SK-N-SH (cell line): ENCODE measurements around the gene POLL. TPM values are rescaled to one million over a fixed set of nuclear protein-coding genes. Genes with fewer than 3 reads are reported as not detected.

ENCODE experiments used
- CTCF ChIA-PET: fragments of 300-600, 350-600 bp; formaldehyde crosslinking; extraction: SDS; loops from one replicate; lab custom pipeline; 2021; lab: Yijun Ruan, JAX
- POLR2A ChIA-PET: fragments of 350-600 bp; sonication (Branson Sonifier 250); formaldehyde crosslinking; extraction: SDS; loops from one replicate; lab custom pipeline; 2020; ENCODE audit warnings: antibody characterized with exemption, inconsistent platforms; lab: Yijun Ruan, JAX
- DNase-seq: peaks from one replicate; pipeline ENCODE4 v3.0.0; 2012
- H2AFZ ChIP-seq: fragments of 200-600 bp; sonication (generic); 2 replicates; pipeline ENCODE4 v1.8.1; 2016; ENCODE audit warnings: antibody characterized with exemption, mild to moderate bottlenecking, low read depth
- H3F3A ChIP-seq: fragments of 200-600 bp; sonication (generic); replicated peaks from 2 replicates; pipeline ENCODE3; 2016; ENCODE audit warnings: antibody characterized with exemption, mild to moderate bottlenecking; ENCODE audit not compliant: insufficient read depth
- H3K27ac ChIP-seq, 2 experiments: fragments of 200-500 bp in 1 of 2; fragments of 200-600 bp in 1 of 2; sonication (Bioruptor generic) in 1 of 2; sonication (generic), shearing (Covaris generic) in 1 of 2; 2 replicates each; pipeline versions ENCODE4 v1.5.1 to v1.6.1; 2014 to 2016; ENCODE audit warnings: low read depth in 2 of 2, inconsistent platforms in 1 of 2, low read length in 1 of 2, mild to moderate bottlenecking in 1 of 2, mixed read lengths in 1 of 2
- H3K27me3 ChIP-seq: fragments of 200-600 bp; sonication (generic), shearing (Covaris generic); 2 replicates; pipeline ENCODE4 v1.6.1; 2016; ENCODE audit warnings: mixed run types; ENCODE audit not compliant: insufficient read depth
- H3K36me3 ChIP-seq, 2 experiments: fragments of 200-500 bp in 1 of 2; fragments of 200-600 bp in 1 of 2; sonication (Bioruptor generic) in 1 of 2; sonication (generic) in 1 of 2; replicated peaks in 1 of 2; 2 replicates each; pipeline versions ENCODE3 to v1.5.1; 2014 to 2016; ENCODE audit warnings: low read length in 1 of 2, mild to moderate bottlenecking in 1 of 2; ENCODE audit not compliant: insufficient read depth in 2 of 2, control insufficient read depth in 1 of 2
- H3K4me1 ChIP-seq, 2 experiments: fragments of 200-500 bp in 1 of 2; fragments of 200-600 bp in 1 of 2; sonication (Bioruptor generic) in 1 of 2; sonication (generic), shearing (Covaris generic) in 1 of 2; 2 replicates each; pipeline versions ENCODE4 v1.5.1 to v1.6.1; 2014 to 2016; ENCODE audit warnings: low read depth in 1 of 2, low read length in 1 of 2, mixed run types in 1 of 2; ENCODE audit not compliant: insufficient read depth in 2 of 2, control insufficient read depth in 1 of 2
- H3K4me2 ChIP-seq: fragments of 200-600 bp; sonication (generic), shearing (Covaris generic); 2 replicates; pipeline ENCODE4 v1.6.1; 2017; ENCODE audit warnings: mixed run types
- H3K4me3 ChIP-seq, 2 experiments: fragments of 200-500 bp in 1 of 2; fragments of 200-600 bp in 1 of 2; sonication (Bioruptor generic) in 1 of 2; sonication (generic), shearing (Covaris generic) in 1 of 2; 2 replicates each; pipeline versions ENCODE4 v1.5.1 to v1.8.1; 2014 to 2016; ENCODE audit warnings: low read depth in 2 of 2, inconsistent platforms in 1 of 2, low read length in 1 of 2, mild to moderate bottlenecking in 1 of 2, mixed read lengths in 1 of 2, moderate library complexity in 1 of 2
- H3K79me2 ChIP-seq: fragments of 200-600 bp; sonication (generic); 2 replicates; pipeline ENCODE4 v1.8.1; 2017; ENCODE audit warnings: mild to moderate bottlenecking; ENCODE audit not compliant: insufficient read depth
- H3K9ac ChIP-seq: fragments of 200-600 bp; sonication (generic); 2 replicates; pipeline ENCODE4 v1.6.1; 2017; ENCODE audit warnings: mixed run types
- H3K9me2 ChIP-seq: fragments of 200-600 bp; sonication (generic); 2 replicates; pipeline ENCODE4 v1.6.1; 2017; ENCODE audit warnings: mixed run types
- H3K9me3 ChIP-seq: fragments of 200-600 bp; sonication (generic); 2 replicates; pipeline ENCODE4 v1.6.1; 2017; ENCODE audit warnings: mixed run types, mild to moderate bottlenecking, moderate library complexity
- H4K20me1 ChIP-seq: fragments of 200-600 bp; sonication (generic); 2 replicates; pipeline ENCODE4 v1.6.1; 2017; ENCODE audit warnings: mild to moderate bottlenecking, mixed run types; ENCODE audit not compliant: insufficient read depth
- CHD2 ChIP-seq: fragments of 150-350 bp; IDR thresholded peaks from 2 replicates; pipeline ENCODE4 v1.6.1; 2018; ENCODE audit warnings: low read length; ENCODE audit not compliant: partially characterized antibody
- CTCF ChIP-seq: fragments of 200-600 bp; sonication (generic); IDR thresholded peaks from 2 replicates; pipeline ENCODE4 v1.6.1; 2017; ENCODE audit warnings: antibody characterized with exemption, mild to moderate bottlenecking, moderate library complexity
- ELF1 ChIP-seq: IDR thresholded peaks from 2 replicates; pipeline ENCODE4 v1.4.0; 2012
- EZH2phosphoT487 ChIP-seq: fragments of 200-600 bp; sonication (generic); IDR thresholded peaks from 2 replicates; pipeline ENCODE4 v1.6.1; 2017; ENCODE audit warnings: low read depth, mixed run types, mild to moderate bottlenecking, antibody characterized with exemption, moderate library complexity, borderline replicate concordance
- FOSL2 ChIP-seq: IDR thresholded peaks from 2 replicates; pipeline ENCODE4 v1.4.0; 2012; ENCODE audit warnings: low read depth, mild to moderate bottlenecking, moderate library complexity, borderline replicate concordance
- FOXJ3 ChIP-seq: sonication (generic); formaldehyde crosslinking; IDR thresholded peaks from 2 replicates; pipeline ENCODE4 v1.5.1; 2020; ENCODE audit warnings: mild to moderate bottlenecking, missing genetic modification reagents
- FOXM1 ChIP-seq: IDR thresholded peaks from 2 replicates; pipeline ENCODE4 v1.4.0; 2012; ENCODE audit warnings: low read depth, mild to moderate bottlenecking
- GABPA ChIP-seq: IDR thresholded peaks from 2 replicates; pipeline ENCODE4 v1.4.0; 2012; ENCODE audit warnings: low read depth, mild to moderate bottlenecking
- GATA2 ChIP-seq: sonication (generic); formaldehyde crosslinking; IDR thresholded peaks from 2 replicates; pipeline ENCODE4 v1.5.0; 2020; ENCODE audit warnings: mild to moderate bottlenecking, missing genetic modification reagents
- JUND ChIP-seq: IDR thresholded peaks from 2 replicates; pipeline ENCODE4 v1.4.0; 2012
- MAX ChIP-seq: IDR thresholded peaks from 2 replicates; pipeline ENCODE4 v1.4.0; 2012; ENCODE audit warnings: low read depth
- MEF2A ChIP-seq: IDR thresholded peaks from 2 replicates; pipeline ENCODE4 v1.4.0; 2012; ENCODE audit warnings: low read depth, borderline replicate concordance
- MXI1 ChIP-seq: IDR thresholded peaks from 2 replicates; pipeline ENCODE4 v1.6.1; 2012; ENCODE audit warnings: mild to moderate bottlenecking, low read depth, low read length, improper control_type of control experiment
- NFIC ChIP-seq: IDR thresholded peaks from 2 replicates; pipeline ENCODE4 v1.4.0; 2012; ENCODE audit warnings: borderline replicate concordance
- NRF1 ChIP-seq: IDR thresholded peaks from 2 replicates; pipeline ENCODE4 v1.6.1; 2012; ENCODE audit warnings: low read depth, mild to moderate bottlenecking, low read length
- PBX3 ChIP-seq: IDR thresholded peaks from 2 replicates; pipeline ENCODE4; 2012
- POLR2AphosphoS5 ChIP-seq: IDR thresholded peaks from 2 replicates; pipeline ENCODE4 v1.6.1; 2012; ENCODE audit warnings: low read depth, low read length
- RAD21 ChIP-seq: IDR thresholded peaks from 2 replicates; pipeline ENCODE4 v1.6.1; 2012; ENCODE audit warnings: mild to moderate bottlenecking, low read length
- RCOR1 ChIP-seq: fragments of 150-350 bp; IDR thresholded peaks from 2 replicates; pipeline ENCODE4 v1.6.1; 2017; ENCODE audit warnings: antibody characterized with exemption, low read length
- REST ChIP-seq: IDR thresholded peaks from 2 replicates; pipeline ENCODE4 v1.6.1; 2012; ENCODE audit warnings: mild to moderate bottlenecking, low read depth, low read length, moderate library complexity
- RFX5 ChIP-seq: IDR thresholded peaks from 2 replicates; pipeline ENCODE4 v1.6.1; 2012; ENCODE audit warnings: mild to moderate bottlenecking, improper control_type of control experiment, low read length
- RXRA ChIP-seq: IDR thresholded peaks from 2 replicates; pipeline ENCODE4 v1.4.0; 2012; ENCODE audit warnings: low read depth, mild to moderate bottlenecking, borderline replicate concordance
- SIN3A ChIP-seq: IDR thresholded peaks from 2 replicates; pipeline ENCODE4 v1.6.1; 2012; ENCODE audit warnings: low read depth, mild to moderate bottlenecking, low read length, moderate library complexity, borderline replicate concordance
- SMC3 ChIP-seq: IDR thresholded peaks from 2 replicates; pipeline ENCODE4 v1.6.1; 2012; ENCODE audit warnings: low read depth, low read length, improper control_type of control experiment
- TAF1 ChIP-seq: IDR thresholded peaks from 2 replicates; pipeline ENCODE4 v1.6.1; 2012; ENCODE audit warnings: low read depth, mild to moderate bottlenecking, low read length, moderate library complexity, borderline replicate concordance
- TCF12 ChIP-seq: IDR thresholded peaks from 2 replicates; pipeline ENCODE4 v1.4.0; 2012
- USF2 ChIP-seq: fragments of 150-350 bp; IDR thresholded peaks from 2 replicates; pipeline ENCODE4 v1.6.1; 2017; ENCODE audit warnings: antibody characterized with exemption, low read length, low read depth, borderline replicate concordance
- WGBS: methylation state at CpG from one replicate; pipeline ENCODE4 v1.1.6; 2017; ENCODE audit warnings: low lambda C conversion rate; 5-methylcytosine and 5-hydroxymethylcytosine counted together
- polyA plus RNA-seq, 3 experiments: library from polyadenylated mRNA; depleted of rRNA; stranded (reverse); fragments of >200 nt; gene quantifications; 2 replicates each; pipeline ENCODE4 v1.2.3, GENCODE V29; 2012

Gene POLL
- polyA plus RNA-seq, 1 of the 3 experiments (the other 2 are of a cell fraction) = 22.0 TPM

- POLR2A ChIA-PET = interaction anchor here (0.7 to 2.2 kb wide), 6 partner anchors 13 to 356 kb away, joined by 3 to 7 read pairs (median 4); partner anchors contain the start of genes DPCD and POLL
- H3K4me1 ChIP-seq = peaks cover 0 to 29% of the 10 kb centered on the region in 2 experiments; a peak in 1 of 4 replicates
- TF ChIP-seq TAF1 (no peak), RCOR1 (no peak), PBX3 (no peak), FOXM1 (no peak), ELF1 (no peak), TCF12 (no peak), RFX5 (no peak), POLR2AphosphoS5 (no peak), EZH2phosphoT487 (no peak), JUND (no peak), MEF2A (no peak), CHD2 (peak; percentile 77), GABPA (no peak), FOXJ3 (no peak), SIN3A (peak; percentile 5; the same call in 1 of the 2 replicates), SMC3 (peak; percentile 69), RAD21 (peak; percentile 76), FOSL2 (no peak), MAX (peak; percentile 52; the same call in 1 of the 2 replicates), NRF1 (no peak), USF2 (no peak), RXRA (no peak), NFIC (no peak), REST (no peak), MXI1 (no peak), CTCF (peak; percentile 69), GATA2 (CRISPR knock-in tag) (no peak)
These were observed 18.2 kb downstream of the POLL start for GRCh38 chr10:101569622-101570427.

More at GRCh38 chr10:101569622-101570427, 18.2 kb downstream of the POLL start:
- no peaks in the 10 kb centered on the region for H3K36me3 ChIP-seq
- CTCF ChIA-PET = interaction anchor here (0.5 to 9.1 kb wide), 58 partner anchors 8 to 439 kb away, joined by 3 to 164 read pairs (median 6); partner anchors contain the start of genes DPCD, NPM3, POLL and TLX1
- H3K79me2 ChIP-seq = no peaks in the 10 kb centered on the region
- no peaks in the 10 kb centered on the region for H3K9me3 ChIP-seq
- H4K20me1 ChIP-seq = no peaks in the 10 kb centered on the region
- H3K9me2 ChIP-seq = no peaks in the 10 kb centered on the region
- no peaks in the 10 kb centered on the region for H3F3A ChIP-seq
- H3K4me2 ChIP-seq = peak overlapping the region; percentile 86
- H3K27ac ChIP-seq = peak overlapping the region in 1 of 2 experiments; percentile 56; a peak in 1 of 4 replicates
- peak overlapping the region; percentile 93 for H2AFZ ChIP-seq
- H3K9ac ChIP-seq = peak overlapping the region; percentile 62; the same call in 1 of the 2 replicates
- no peaks in the 10 kb centered on the region; the same call in 1 of the 2 replicates for H3K27me3 ChIP-seq
- DNase-seq = peak; percentile 98
- H3K4me3 ChIP-seq = peak overlapping the region; percentile 66 to 70
- 6% methylated on average over 31 of the region's 56 CpGs for WGBS
